Colonic mucosa (tissue), 4 donors: Measurements from ENCODE around the gene CORO1C. TPM values are rescaled to one million over a fixed set of nuclear protein-coding genes. Genes with fewer than 3 reads are reported as not detected.

Experiments
- DNase-seq: peaks from one replicate; pipeline ENCODE4 v3.0.0-alpha.2; 2020
- H3K27ac ChIP-seq: fragments of 200-600 bp; one replicate; pipeline ENCODE4 v1.8.0; 2021
- H3K27me3 ChIP-seq: fragments of 200-600 bp; one replicate; pipeline ENCODE4 v1.8.0; 2021
- H3K36me3 ChIP-seq: fragments of 200-600 bp; one replicate; pipeline ENCODE4 v1.8.0; 2021
- H3K4me1 ChIP-seq: fragments of 200-600 bp; one replicate; pipeline ENCODE4 v1.8.0; 2021; ENCODE audit warnings: mild to moderate bottlenecking
- H3K4me3 ChIP-seq: fragments of 200-600 bp; one replicate; pipeline ENCODE4 v1.8.0; 2021
- H3K9ac ChIP-seq, 2 donors: one replicate each; pipeline ENCODE4 v1.7.0; 2013; ENCODE audit warnings: control low read depth in 2 of 2, low read depth in 2 of 2, low read length in 2 of 2
- H3K9me3 ChIP-seq: fragments of 200-600 bp; one replicate; pipeline ENCODE4 v1.8.0; 2021
- intact Hi-C: fragments of 100-400 bp; cut with DNase I; formaldehyde crosslinking; loops from one replicate; pipeline ENCODE4 v1.14.1; 2022
- total RNA-seq, 2 donors: library from RNA; stranded (reverse); fragmentation: NEBNext Ultra II Directional in 1 of 2; extraction: Animal tissue kit (Norgen Biotek cat#: 25700) in 1 of 2; gene quantifications; one replicate each; pipeline ENCODE4 v1.2.1, GENCODE V29; 2021
- TF ChIP-seq, protein P1 (sequence below): fragments of 200-600 bp; IDR thresholded peaks from one replicate; pipeline ENCODE4 v1.8.0; 2022; ENCODE audit warnings: antibody characterized with exemption, mild to moderate bottlenecking
- donor health status: healthy.
- donor health status: DM: no; HTN: no; CAD: no.
- donor health status: DM: no; HTN: no; CAD: no.

CORO1C gene
- total RNA-seq, 2 donors from 2014 or later: 112 to 166 TPM

DNA sequence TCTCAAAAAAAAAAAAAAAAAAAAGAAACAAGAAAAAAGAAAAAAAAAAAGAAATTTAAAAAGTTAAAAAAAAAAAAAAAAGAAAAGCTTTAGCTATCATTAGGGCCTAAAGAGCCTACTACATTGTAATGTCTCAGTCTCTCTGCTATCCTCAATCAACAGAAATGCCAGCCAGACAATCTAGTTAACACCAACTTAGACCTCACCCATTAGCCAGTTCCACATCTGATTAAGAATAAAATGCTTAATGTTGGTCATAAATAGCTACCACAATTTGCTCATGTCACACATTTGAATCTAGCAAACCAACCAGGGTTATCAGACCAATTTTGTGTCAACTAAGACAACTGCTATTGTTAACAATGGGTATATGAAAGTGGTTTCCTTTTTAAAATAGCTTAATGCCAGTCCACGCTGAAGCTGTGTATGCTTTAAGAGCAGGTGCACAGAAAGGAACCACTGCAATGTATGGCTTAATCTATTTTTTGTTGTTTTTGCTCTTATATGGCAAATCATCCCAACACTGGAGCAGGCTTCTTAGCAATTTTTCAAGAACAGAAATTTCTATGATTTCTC, 52.1 kb downstream of the CORO1C start:
- TF ChIP-seq, protein P1, sequence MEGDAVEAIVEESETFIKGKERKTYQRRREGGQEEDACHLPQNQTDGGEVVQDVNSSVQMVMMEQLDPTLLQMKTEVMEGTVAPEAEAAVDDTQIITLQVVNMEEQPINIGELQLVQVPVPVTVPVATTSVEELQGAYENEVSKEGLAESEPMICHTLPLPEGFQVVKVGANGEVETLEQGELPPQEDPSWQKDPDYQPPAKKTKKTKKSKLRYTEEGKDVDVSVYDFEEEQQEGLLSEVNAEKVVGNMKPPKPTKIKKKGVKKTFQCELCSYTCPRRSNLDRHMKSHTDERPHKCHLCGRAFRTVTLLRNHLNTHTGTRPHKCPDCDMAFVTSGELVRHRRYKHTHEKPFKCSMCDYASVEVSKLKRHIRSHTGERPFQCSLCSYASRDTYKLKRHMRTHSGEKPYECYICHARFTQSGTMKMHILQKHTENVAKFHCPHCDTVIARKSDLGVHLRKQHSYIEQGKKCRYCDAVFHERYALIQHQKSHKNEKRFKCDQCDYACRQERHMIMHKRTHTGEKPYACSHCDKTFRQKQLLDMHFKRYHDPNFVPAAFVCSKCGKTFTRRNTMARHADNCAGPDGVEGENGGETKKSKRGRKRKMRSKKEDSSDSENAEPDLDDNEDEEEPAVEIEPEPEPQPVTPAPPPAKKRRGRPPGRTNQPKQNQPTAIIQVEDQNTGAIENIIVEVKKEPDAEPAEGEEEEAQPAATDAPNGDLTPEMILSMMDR: no peak
- DNase-seq: no peak
- Histone ChIP-seq H3K4me1 (no peaks in the 10 kb centered on the region), H3K36me3 (peaks cover 3% of the 10 kb centered on the region), H3K27ac (no peak overlapping the region), H3K9me3 (no peaks in the 10 kb centered on the region), H3K4me3 (no peak overlapping the region), H3K9ac (no peak overlapping the region), H3K27me3 (no peaks in the 10 kb centered on the region)
- intact Hi-C loops: loop anchor here (10.0 kb wide), 1 partner anchor 46 kb away; no protein-coding TSS in a partner anchor

DNA sequence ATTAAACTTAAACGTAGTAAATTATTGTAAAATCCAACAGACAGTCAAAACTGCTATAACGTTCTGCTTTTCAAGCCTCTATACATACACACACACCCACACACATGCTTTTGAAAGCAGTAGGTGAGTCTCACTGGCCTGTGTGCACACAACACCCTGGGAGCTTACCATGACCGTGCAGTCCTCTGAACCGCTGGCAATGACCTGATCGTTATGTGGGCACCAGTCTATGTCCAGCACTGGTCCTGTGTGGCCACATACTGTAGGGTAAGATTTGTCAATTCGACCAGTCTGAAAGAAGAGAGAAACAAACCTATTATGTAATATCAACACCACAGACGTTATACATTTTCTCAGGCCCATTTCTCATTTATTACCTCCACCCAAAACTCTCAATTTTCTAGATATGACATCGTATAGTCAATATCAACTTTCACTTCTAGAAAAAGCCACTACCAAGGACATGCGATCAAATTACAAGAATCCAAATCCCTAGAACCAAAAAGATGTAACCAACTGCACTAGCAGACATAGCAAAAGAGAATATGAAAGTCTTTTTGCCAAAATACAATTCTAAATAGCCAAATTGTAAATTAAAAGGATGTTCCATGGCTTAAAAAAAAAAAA, 53.1 kb downstream of the CORO1C start:
- H3K36me3 ChIP-seq: peaks cover 3% of the 10 kb centered on the region
- H3K9me3 ChIP-seq: no peaks in the 10 kb centered on the region
- no peak overlapping the region for H3K27ac ChIP-seq
- no peak overlapping the region for H3K4me3 ChIP-seq
- no peaks in the 10 kb centered on the region for H3K27me3 ChIP-seq
- intact Hi-C loops: loop anchor here (10.0 kb wide), 1 partner anchor 47 kb away; no protein-coding TSS in a partner anchor
- TF ChIP-seq, protein P1: no peak
- no peak for DNase-seq
- H3K9ac ChIP-seq: no peak overlapping the region
- H3K4me1 ChIP-seq: no peaks in the 10 kb centered on the region

DNA sequence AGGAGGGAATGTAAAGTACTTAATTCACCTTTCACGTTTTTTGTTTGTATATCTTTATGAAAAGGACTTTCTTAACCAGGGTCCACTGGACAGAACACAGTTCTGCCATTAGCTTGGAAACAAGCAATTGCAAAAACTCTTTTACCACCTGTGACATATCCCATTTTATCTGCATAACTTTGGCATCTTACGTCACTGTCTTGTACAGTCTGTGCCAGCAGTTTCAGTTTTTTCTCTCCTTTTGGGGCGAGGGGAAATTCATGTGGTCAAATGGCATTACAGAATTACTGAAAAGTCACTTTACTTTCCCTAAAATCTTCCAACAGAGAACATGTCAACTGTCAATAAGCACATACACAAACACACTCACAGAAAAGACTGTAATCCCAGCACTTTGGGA, 53.9 kb downstream of the CORO1C start:
- Histone ChIP-seq H3K9me3 (no peaks in the 10 kb centered on the region), H3K9ac (no peak overlapping the region), H3K36me3 (peaks cover 3% of the 10 kb centered on the region), H3K4me3 (no peak overlapping the region), H3K4me1 (no peaks in the 10 kb centered on the region), H3K27ac (no peak overlapping the region), H3K27me3 (no peaks in the 10 kb centered on the region)
- intact Hi-C loops: loop anchor here (10.0 kb wide), 1 partner anchor 47 kb away; no protein-coding TSS in a partner anchor
- DNase-seq: no peak
- TF ChIP-seq, protein P1: no peak

DNA sequence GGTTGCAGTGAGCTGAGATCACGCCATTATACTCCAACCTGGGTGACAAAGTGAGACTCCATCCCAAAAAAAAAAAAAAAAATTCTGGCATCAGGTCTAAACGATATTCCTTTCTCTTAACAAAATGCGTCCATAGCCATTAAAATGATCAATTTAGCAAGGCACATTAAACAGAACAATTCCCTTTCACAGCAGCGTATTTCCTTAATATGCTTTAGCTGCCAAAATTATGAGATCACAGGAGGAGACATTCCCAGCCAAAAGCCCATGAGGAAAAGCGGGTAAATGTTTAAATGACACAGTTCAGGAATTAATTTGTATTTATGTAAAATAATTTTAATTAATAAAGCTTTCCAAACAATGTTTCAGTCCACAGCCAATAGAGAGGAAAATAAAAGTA, 54.6 kb downstream of the CORO1C start:
- H3K9ac ChIP-seq: no peak overlapping the region
- DNase-seq: no peak
- no peaks in the 10 kb centered on the region for H3K4me1 ChIP-seq
- no peaks in the 10 kb centered on the region for H3K9me3 ChIP-seq
- no peak overlapping the region for H3K4me3 ChIP-seq
- intact Hi-C loops: loop anchor here (10.0 kb wide), 1 partner anchor 48 kb away; no protein-coding TSS in a partner anchor
- TF ChIP-seq, protein P1: no peak
- H3K27ac ChIP-seq: no peak overlapping the region
- H3K27me3 ChIP-seq: no peaks in the 10 kb centered on the region
- H3K36me3 ChIP-seq: peaks cover 3% of the 10 kb centered on the region

DNA sequence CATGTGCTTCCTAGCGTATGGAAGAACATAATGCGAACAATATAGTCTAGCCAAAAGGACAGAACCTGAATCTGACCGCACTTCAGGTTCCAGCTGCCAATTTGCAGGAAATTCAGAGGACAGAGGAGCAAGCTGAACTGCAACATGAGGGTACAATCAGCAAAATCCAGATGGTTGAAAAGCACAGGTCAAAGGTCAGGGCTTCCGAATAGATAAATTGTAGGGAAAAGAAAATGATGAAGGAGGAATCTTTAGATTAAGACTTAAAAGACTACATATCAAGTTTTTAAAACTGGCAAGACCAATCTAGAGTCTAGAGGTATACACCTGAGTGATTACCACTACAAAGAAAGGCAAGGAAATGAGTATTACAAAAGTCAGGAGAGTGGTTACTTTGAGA, 55.5 kb downstream of the CORO1C start:
- H3K4me1 ChIP-seq: no peaks in the 10 kb centered on the region
- no peak overlapping the region for H3K27ac ChIP-seq
- H3K27me3 ChIP-seq: no peaks in the 10 kb centered on the region
- H3K9ac ChIP-seq: no peak overlapping the region
- intact Hi-C loops: loop anchor here (10.0 kb wide), 1 partner anchor 49 kb away; no protein-coding TSS in a partner anchor
- no peak overlapping the region for H3K4me3 ChIP-seq
- DNase-seq: no peak
- H3K36me3 ChIP-seq: peaks cover 3% of the 10 kb centered on the region
- TF ChIP-seq, protein P1: no peak
- no peaks in the 10 kb centered on the region for H3K9me3 ChIP-seq
